ENCODE data around the gene DHX58. TPM values are rescaled to one million over a fixed set of nuclear protein-coding genes. Genes with fewer than 3 reads are reported as not detected.

The DHX58 gene
- 6.5 and 13.2 TPM in 2 replicates for total RNA-seq

DNA sequence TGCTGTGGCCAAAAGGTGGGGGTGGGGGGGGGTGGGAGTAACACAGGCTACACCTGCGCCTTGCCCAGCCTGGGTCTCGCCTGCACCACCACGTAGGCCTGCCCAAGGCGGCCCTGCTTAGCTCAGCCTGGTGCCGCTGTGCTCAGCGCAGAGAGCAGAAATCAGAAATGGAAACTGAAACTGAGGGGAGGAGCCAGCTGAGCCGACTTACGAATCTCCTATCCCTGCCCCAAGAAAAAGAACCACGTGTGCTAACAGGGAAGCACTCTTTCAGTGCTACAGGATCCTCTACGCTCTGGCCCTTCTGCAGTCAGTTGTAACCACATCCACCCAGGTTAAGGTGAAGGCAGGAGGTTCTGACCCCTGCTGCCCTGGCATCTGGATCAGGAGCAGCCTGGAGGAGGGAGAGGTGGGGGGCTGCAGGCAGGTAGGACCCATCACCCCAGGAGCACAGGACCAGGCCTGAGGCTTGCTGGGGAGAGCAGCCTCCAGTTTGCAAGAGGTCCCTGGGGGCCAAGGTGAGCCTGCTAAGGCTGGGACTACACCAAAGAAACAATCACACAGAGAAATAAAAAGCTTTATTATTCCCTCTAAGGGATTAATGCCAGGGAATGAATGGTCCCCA lies at the start of gene DHX58:
Gene DHX58, minus strand, starts transcription at position 163 of the 625 bp plus-strand sequence. CDS start 822 bp downstream, outside the sequence.

DNA sequence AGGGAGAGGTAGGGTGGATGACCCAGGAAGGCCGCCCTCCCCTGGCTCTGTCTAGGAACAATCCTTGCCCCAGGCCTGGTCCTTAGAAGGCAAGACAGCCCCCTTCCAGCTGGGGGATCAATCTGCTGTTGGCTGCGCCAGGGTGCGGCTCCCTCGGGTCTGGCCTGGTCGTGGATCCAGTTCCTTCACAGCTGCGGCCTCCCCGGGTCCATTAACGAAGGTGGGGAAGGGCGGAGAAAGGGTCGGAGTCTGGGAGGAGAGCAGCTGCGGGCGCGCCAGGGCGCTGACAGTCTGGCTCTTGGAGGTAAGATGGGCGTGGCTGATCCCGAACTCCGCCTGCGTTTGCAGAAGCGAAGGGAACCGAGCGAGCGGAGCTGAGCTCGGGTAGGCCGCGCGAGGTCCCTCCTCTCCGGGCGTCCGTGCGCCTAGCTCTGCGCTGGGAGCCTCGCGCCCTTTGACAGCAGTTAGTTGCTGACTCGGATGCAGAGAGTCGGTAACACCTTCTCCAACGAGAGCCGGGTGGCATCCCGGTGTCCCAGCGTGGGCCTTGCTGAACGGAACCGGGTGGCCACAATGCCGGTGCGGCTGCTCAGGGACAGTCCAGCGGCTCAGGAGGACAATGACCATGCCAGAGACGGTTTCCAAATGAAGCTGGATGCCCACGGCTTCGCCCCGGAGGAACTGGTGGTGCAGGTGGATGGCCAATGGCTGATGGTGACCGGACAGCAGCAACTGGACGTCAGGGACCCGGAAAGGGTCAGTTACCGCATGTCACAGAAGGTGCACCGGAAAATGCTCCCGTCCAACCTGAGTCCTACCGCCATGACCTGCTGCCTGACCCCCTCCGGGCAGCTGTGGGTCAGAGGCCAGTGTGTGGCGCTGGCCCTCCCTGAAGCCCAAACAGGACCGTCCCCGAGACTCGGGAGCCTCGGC lies 10.1 kb upstream of the DHX58 start, which contains the start of gene HSPB9:
Gene HSPB9, plus strand, starts transcription at position 434 of the 933 bp plus-strand sequence. Its CDS starts 47 bp downstream, at position 481.

DNA sequence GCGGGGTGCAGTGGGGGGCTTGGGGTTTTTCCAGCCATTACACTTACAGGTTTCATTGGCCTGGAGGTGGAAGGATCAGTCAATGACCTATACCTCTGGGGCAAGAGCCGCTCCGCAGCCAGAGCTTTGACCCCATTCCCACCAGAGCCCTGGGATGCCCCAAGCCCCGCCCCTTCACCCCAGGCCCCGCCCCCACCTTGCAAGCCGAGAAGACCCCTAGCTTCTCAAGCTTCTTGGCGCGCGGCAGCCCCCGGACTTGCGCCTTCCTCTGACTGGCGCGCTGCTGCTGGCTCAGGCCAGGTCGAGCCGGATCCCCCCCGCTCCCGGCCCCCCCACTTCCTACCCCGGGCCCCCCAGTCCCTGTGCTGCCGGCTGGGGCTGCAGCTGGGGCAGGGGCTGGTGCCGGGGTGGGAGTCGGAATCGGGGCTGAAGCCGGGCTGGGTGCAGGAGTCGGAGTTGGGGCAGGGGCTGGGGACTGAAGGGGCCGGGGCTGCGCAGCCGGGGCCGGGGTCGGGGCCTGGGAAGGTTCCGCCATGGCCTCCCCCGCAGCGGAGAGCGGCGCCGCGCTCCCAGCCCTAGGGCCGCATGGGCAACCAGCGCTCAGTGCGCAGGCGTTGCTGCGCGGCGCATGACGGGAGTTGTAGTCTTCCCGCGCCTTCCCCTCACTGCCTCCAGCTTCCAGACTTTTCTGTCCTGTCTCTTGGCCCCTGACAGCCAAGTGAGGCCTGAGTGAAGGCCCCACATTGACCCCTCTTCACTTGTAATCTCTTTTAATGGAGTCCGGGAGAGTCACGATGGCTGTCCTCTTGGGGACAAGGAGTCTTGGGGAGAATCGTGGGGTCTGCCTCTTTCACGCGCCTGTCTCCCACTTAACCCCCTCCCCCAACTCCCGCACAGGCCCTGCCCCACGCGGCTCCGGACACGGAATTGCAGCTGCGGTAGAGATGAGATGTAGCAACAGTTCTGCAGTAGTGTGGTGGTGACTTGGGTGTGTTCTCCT lies 8.6 kb upstream of the DHX58 start, which contains the start of gene KAT2A:
Gene KAT2A, minus strand, starts transcription at position 598 of the 1,000 bp plus-strand sequence. Its CDS starts 63 bp downstream, at position 535.

DNA sequence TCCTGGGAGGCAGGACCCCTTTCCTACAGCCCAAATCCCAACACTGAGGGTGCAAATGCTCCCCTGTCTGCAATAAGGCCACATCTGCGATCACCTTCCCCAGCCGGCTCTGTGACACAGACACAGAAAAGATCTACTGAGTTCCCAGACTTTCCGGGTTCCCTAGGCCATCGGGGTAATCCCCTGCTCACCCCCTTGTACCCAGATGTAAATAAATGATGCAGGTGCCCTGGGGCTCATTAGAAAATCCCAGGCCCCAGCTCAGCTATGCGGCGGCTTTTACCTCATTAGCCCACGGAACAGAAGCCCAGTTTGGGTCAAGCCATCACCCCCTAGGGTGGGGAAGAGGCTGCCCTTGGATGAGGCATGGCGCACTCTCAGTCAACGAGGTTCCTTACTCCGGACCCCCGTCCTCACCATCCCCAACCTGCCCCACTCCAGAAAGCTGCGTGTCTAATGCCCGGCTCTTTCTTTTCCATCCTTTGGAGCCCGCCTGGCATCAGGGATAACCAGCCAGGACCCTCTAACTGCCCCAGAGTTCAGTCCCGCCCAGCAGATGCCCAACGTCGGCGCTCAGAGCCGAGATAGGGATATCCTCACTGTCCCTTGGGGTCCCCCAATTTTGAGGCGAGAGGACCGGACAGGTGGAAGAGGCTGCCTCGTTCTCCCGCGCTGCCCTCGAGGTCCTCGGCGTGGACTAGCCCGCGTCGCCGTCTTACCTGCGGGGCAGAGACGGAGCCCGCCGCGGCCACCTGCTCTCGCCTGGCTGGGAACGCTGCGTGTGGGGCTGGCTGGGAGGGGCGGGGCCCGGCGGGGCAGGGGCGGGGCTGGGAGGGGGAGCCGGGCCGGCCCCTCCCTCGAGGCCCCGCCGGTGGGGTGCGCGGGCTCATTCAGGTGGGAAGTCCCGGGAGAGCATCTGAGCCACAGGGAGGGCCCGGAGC lies 14.6 kb downstream of the DHX58 start, which contains the start of gene ZNF385C:
Gene ZNF385C, minus strand, starts transcription at position 783 of the 941 bp plus-strand sequence. CDS start 35,417 bp downstream, outside the sequence.

Other genes starting within 250 kb of the DHX58 start
- 31.3 and 47.0 TPM in 2 replicates for gene KLHL11, start 247.3 kb downstream of the DHX58 start, total RNA-seq
- gene ACLY, start 193.8 kb downstream of the DHX58 start, total RNA-seq: 184 and 301 TPM in 2 replicates
- gene ODAD4, start 182.1 kb downstream of the DHX58 start, total RNA-seq: 0.56 and 0.58 TPM in 2 replicates
- gene CNP, start 145.9 kb downstream of the DHX58 start, total RNA-seq: 25.4 and 68.6 TPM in 2 replicates
- 53.3 and 89.9 TPM in 2 replicates for gene DNAJC7, start 95.3 kb downstream of the DHX58 start, total RNA-seq
- gene NKIRAS2, start 92.6 kb downstream of the DHX58 start, total RNA-seq: 27.1 and 42.4 TPM in 2 replicates
- under 0.01 and 0.28 TPM in 2 replicates for gene C17orf113, start 62.1 kb downstream of the DHX58 start, total RNA-seq
- under 0.01 TPM in 1 of 2 replicates, not detected in the other for gene ZNF385C, start 14.2 kb downstream of the DHX58 start, total RNA-seq
- gene KAT2A, start 8.7 kb upstream of the DHX58 start, total RNA-seq: 6.9 and 7.6 TPM in 2 replicates
- gene HSPB9, start 10.1 kb upstream of the DHX58 start, total RNA-seq: not detected in 2 replicates
- 54.7 and 99.3 TPM in 2 replicates for gene RAB5C, start 42.3 kb upstream of the DHX58 start, total RNA-seq
- gene KCNH4, start 68.4 kb upstream of the DHX58 start, total RNA-seq: under 0.01 TPM in 1 of 2 replicates, not detected in the other
- gene HCRT, start 72.7 kb upstream of the DHX58 start, total RNA-seq: not detected in 2 replicates
- 12.5 and 20.9 TPM in 2 replicates for gene GHDC, start 81.8 kb upstream of the DHX58 start, total RNA-seq
- gene STAT5B, start 163.7 kb upstream of the DHX58 start, total RNA-seq: 28.8 and 29.3 TPM in 2 replicates
- gene STAT5A, start 175.8 kb upstream of the DHX58 start, total RNA-seq: 4.8 and 16.6 TPM in 2 replicates